NCI-H1694 treated with DMSO at 0.1 percent for 48 hours (cell line): ENCODE data around the gene BACE1.

Experiments
- DNase-seq: peaks from one replicate; lab custom pipeline; 2025; lab: John Stamatoyannopoulos, UW

BACE1 gene

GRCh38 chr11:117309310-117309709 lies 6.7 kb downstream of the BACE1 start:
- DNase-seq = no peak

- no peak for DNase-seq
Measured at GRCh38 chr11:117305145-117305544, 10.9 kb downstream of the BACE1 start.

- DNase-seq = no peak
Measured at GRCh38 chr11:117303646-117304315, 12.3 kb downstream of the BACE1 start.

GRCh38 chr11:117303101-117303500 lies 13.0 kb downstream of the BACE1 start:
- DNase-seq = no peak

GRCh38 chr11:117302228-117302627 lies 13.8 kb downstream of the BACE1 start:
- DNase-seq = no peak

- no peak for DNase-seq
Measured at GRCh38 chr11:117300773-117301172, 15.3 kb downstream of the BACE1 start.

- DNase-seq = no peak
Measured at GRCh38 chr11:117300283-117300663, 15.8 kb downstream of the BACE1 start.

- no peak for DNase-seq
Measured at GRCh38 chr11:117299351-117300282, 16.4 kb downstream of the BACE1 start.

- DNase-seq = no peak
Measured at GRCh38 chr11:117298195-117298594, 17.9 kb downstream of the BACE1 start.

GRCh38 chr11:117296881-117297280 lies 19.2 kb downstream of the BACE1 start:
- DNase-seq = no peak

- DNase-seq = no peak
Measured at GRCh38 chr11:117295438-117296137, 20.5 kb downstream of the BACE1 start.

- no peak for DNase-seq
Measured at GRCh38 chr11:117292616-117293015, 23.4 kb downstream of the BACE1 start.

- DNase-seq = no peak
Measured at GRCh38 chr11:117290809-117291396, 25.2 kb downstream of the BACE1 start, which contains the start of gene BACE1-AS. Gene BACE1-AS, plus strand, starts transcription at chr11:117291346.

- DNase-seq = no peak
Measured at GRCh38 chr11:117289795-117290194, 26.3 kb downstream of the BACE1 start.

- no peak for DNase-seq
Measured at GRCh38 chr11:117287668-117288067, 28.4 kb downstream of the BACE1 start.

GRCh38 chr11:117286588-117286987 lies 29.5 kb downstream of the BACE1 start:
- DNase-seq = no peak

GRCh38 chr11:117284053-117284452 lies 32.0 kb downstream of the BACE1 start:
- no peak for DNase-seq

- DNase-seq = no peak
Measured at GRCh38 chr11:117282956-117283355, 33.1 kb downstream of the BACE1 start.

- no peak for DNase-seq
Measured at GRCh38 chr11:117281869-117282268, 34.2 kb downstream of the BACE1 start.

GRCh38 chr11:117281159-117281558 lies 34.9 kb downstream of the BACE1 start:
- DNase-seq = no peak

GRCh38 chr11:117279711-117280376 lies 36.2 kb downstream of the BACE1 start:
- DNase-seq = no peak

- DNase-seq = no peak
Measured at GRCh38 chr11:117278347-117278746, 37.7 kb downstream of the BACE1 start.
